Measurements from ENCODE around the gene PWWP2B.

PWWP2B gene

GRCh38 chr10:132460691-132461090, 63.7 kb downstream of the PWWP2B start:
- DNase-seq = no peak

- DNase-seq = no peak
Measured at GRCh38 chr10:132461103-132461682, 64.2 kb downstream of the PWWP2B start.

- no peak for DNase-seq
Measured at GRCh38 chr10:132461683-132462231, 64.8 kb downstream of the PWWP2B start.

DNA sequence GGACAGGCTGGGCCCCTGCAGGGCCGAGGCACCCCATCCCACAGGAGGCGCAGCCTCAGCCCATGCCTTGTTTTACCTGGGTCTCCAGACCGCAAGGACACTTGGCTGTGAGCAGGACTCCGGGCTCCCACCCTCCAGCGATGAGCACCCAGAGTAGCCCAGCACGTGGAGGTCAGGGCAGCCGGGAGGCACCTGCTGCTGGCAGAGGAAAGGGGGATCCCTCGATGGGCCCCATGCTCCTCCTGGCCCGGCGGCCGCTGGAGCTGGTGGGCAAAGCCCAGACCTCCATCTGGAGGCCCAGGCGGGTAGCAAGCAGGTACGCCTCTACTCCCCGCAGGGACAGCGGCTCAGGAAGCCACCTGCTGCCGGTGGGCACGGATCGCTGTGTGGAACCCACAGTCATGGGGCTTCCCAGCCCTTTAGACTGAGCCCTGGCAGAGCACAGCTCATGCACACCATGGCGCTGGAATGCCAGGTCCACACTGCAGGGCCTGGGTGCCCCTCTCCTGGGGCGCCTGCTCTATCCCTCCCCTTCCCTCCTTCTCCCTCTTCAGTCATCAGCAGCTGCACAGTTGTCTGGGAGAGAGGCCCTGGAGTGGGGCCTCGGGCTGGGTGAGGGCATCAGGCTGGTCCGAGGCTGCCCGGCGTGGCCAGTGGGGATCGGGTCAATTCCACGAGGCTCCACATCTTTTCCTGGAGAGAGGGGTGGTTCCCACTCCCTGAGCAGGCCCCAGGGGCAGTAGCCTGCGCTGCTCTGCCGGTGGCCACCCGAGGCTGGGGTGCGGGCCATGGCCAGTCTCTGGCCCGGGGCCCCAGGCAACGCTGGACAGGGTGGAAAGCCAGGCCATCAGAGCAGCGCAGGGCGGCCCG, 65.7 kb downstream of the PWWP2B start:
- DNase-seq = no peak

DNA sequence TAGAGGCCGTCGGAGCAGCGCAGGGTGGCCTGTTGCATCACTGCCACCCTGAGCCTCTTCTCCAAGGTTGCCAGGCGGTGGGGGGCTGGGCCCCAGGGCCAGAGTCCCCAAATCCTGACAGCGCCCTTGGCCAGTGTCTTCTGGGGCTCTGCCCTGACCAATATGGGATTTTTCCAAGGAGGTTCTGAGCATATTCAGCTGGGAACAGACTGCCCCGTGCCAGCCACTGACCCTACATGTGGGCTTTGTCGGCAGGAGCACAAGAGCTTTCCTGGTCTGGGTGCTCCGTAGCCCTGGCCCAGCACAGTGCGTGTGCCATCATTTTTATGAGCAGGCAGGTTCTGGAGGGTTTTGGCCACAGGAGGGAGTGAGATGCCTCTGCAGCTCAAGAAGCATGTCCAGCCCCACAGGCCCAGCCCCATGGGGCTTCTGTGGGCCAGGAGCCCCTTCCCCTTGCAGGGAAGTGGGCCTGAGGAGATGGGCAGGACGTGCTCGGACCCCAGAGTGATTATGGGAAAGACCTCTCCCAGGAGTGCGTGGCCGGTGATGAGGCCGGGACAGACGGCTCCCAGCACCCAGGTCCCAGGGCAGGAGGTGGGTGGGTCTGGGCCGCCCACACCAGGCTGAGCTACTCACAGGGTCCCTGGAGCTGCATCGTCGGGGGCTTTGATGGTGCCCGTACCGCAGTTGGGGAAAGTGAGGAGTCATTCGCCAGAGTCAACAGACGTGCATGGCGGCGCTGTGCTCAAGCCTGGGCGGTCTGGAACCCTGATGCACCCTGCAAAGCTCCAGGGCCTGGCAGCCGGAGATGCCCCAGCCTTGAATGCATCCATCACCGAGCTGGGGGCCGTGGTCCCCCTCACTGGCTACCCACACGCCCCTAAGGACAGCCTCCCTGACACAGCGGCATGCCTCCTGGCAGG, 66.6 kb downstream of the PWWP2B start:
- no peak for DNase-seq

GRCh38 chr10:132464256-132465192, 67.5 kb downstream of the PWWP2B start:
- no peak for DNase-seq

DNA sequence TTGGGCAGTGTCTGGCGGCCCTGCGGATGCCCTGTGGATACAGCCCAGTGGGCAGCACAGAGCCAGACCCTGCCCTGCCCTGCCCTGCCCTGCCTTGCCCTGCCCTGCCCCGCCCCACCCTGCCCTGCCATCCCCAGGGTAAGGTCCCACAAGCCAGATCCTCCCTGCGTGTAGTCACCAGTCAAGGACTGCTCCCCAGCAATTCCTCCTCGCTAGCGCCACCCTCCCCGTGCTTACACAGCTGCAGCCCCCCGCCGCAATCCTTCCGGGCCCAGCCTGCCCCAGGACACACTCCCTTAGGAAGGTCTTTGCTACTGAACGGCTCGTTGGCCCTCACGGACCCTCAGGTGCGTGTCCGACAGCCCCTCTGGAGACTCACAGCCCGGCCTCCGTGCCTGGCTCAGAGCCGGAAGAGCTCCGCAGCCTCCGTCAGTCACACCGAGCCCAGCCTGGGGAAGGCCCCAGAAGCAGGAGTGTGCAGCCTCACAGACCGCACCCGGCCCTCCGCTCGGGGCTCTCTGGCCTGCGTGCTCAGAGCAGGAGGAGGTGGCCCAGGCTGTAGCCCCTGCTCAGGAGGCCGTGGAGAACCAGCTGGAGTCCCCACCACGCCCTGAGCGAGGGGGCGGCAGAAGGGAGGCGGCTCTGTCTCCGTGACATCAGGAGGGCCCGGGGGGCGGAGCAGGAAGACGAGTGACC, 68.3 kb downstream of the PWWP2B start:
- DNase-seq = no peak

- no peak for DNase-seq
Measured at GRCh38 chr10:132465889-132466519, 69.0 kb downstream of the PWWP2B start.

- DNase-seq = no peak
Measured at GRCh38 chr10:132466520-132467463, 69.8 kb downstream of the PWWP2B start.

All from NCI-H446 treated with DMSO at 0.1 percent for 48 hours (cell line).